OCI-LY7 (cell line): ENCODE measurements around the gene RCOR1. TPM values are rescaled to one million over a fixed set of nuclear protein-coding genes. Genes with fewer than 3 reads are reported as not detected.

Experiments
- BruUV-seq: library from RNA; stranded (reverse); fragments of 400-500 nt; replicated peaks from 2 replicates; lab custom pipeline; 2021; lab: Mats Ljungman, UMichigan
- CTCF ChIA-PET: fragments of 300-600 bp; sonication (Branson Sonifier 250); formaldehyde crosslinking; loops from one replicate; lab custom pipeline; 2022; ENCODE audit warnings: antibody characterized with exemption; ENCODE audit not compliant: unreplicated experiment; lab: Charles Lee
- POLR2A ChIA-PET: fragments of 300-600 bp; sonication (Branson Sonifier 250); formaldehyde crosslinking; loops from one replicate; lab custom pipeline; 2022; ENCODE audit warnings: antibody characterized with exemption; lab: Charles Lee
- DNase-seq: peaks from one replicate; pipeline ENCODE4 v3.0.0-alpha.2; 2015; ENCODE audit warnings: low spot score
- H2AFZ ChIP-seq: fragments of 200-600 bp; sonication (generic), shearing (Covaris generic); 2 replicates; pipeline ENCODE4 v1.6.1; 2014; ENCODE audit warnings: mild to moderate bottlenecking, antibody characterized with exemption, low read length, moderate library complexity
- H3K27ac ChIP-seq: fragments of 200-600 bp; sonication (generic); 2 replicates; pipeline ENCODE4 v1.5.1; 2014; ENCODE audit warnings: mixed run types, low read depth, mild to moderate bottlenecking, moderate library complexity, low read length, inconsistent platforms; ENCODE audit not compliant: poor library complexity, severe bottlenecking
- H3K36me3 ChIP-seq: fragments of 200-600 bp; sonication (generic); 2 replicates; pipeline ENCODE4 v1.6.1; 2014; ENCODE audit warnings: mild to moderate bottlenecking, antibody characterized with exemption, low read length, moderate library complexity, mixed read lengths; ENCODE audit not compliant: insufficient read depth
- H3K4me1 ChIP-seq: fragments of 200-600 bp; sonication (generic); 2 replicates; pipeline ENCODE4 v1.5.1; 2014; ENCODE audit warnings: mild to moderate bottlenecking, low read length; ENCODE audit not compliant: insufficient read depth, poor library complexity, severe bottlenecking
- H3K4me2 ChIP-seq: fragments of 200-600 bp; sonication (generic); 2 replicates; pipeline ENCODE4 v1.6.1; 2014; ENCODE audit warnings: mild to moderate bottlenecking, low read length
- H3K4me3 ChIP-seq: fragments of 200-600 bp; sonication (generic); 2 replicates; pipeline ENCODE4 v1.5.1; 2014; ENCODE audit warnings: mild to moderate bottlenecking, low read depth, low read length; ENCODE audit not compliant: poor library complexity, severe bottlenecking
- H3K79me2 ChIP-seq: fragments of 200-600 bp; sonication (generic); 2 replicates; pipeline ENCODE4 v1.6.1; 2016; ENCODE audit warnings: low read depth, mild to moderate bottlenecking, low read length, moderate library complexity, mixed read lengths; ENCODE audit not compliant: insufficient read depth
- H3K9me2 ChIP-seq: fragments of 200-600 bp; sonication (generic); 2 replicates; pipeline ENCODE4 v1.6.1; 2016; ENCODE audit warnings: mild to moderate bottlenecking, low read length, mixed read lengths; ENCODE audit not compliant: insufficient read depth
- H3K9me3 ChIP-seq: fragments of 200-600 bp; sonication (generic); 2 replicates; pipeline ENCODE4 v1.6.1; 2014; ENCODE audit warnings: mild to moderate bottlenecking, mixed run types, low read length, mixed read lengths
- H4K20me1 ChIP-seq: fragments of 200-600 bp; sonication (generic); 2 replicates; pipeline ENCODE4 v1.6.1; 2014; ENCODE audit warnings: mild to moderate bottlenecking, antibody characterized with exemption, low read length, moderate library complexity, mixed read lengths; ENCODE audit not compliant: insufficient read depth
- EZH2phosphoT487 ChIP-seq: fragments of 200-600 bp; sonication (generic); IDR thresholded peaks from 2 replicates; pipeline ENCODE4 v1.6.1; 2018; ENCODE audit warnings: low read depth, borderline replicate concordance, mild to moderate bottlenecking, mixed run types, antibody characterized with exemption, low read length, moderate library complexity, mixed read lengths
- intact Hi-C: fragments of 100-400 bp; cut with micrococcal nuclease; formaldehyde crosslinking; loops from one replicate; pipeline ENCODE4 v1.10.0; 2022; ENCODE audit not compliant: unreplicated experiment
- total RNA-seq, 2 experiments: library from RNA; depleted of rRNA in 1 of 2; stranded (reverse); fragments of >200 nt in 1 of 2; shearing (Covaris generic) in 1 of 2; gene quantifications; 2 replicates each; pipeline ENCODE4 v1.2.3, GENCODE V29; 2014 to 2022
- TF ChIP-seq, protein P1 (sequence below): fragments of 200-600 bp; sonication (generic); conservative IDR thresholded peaks from 2 replicates; pipeline ENCODE4 v1.5.1; 2014; ENCODE audit warnings: mild to moderate bottlenecking, antibody characterized with exemption, low read length, moderate library complexity, mixed read lengths

RCOR1 gene
- total RNA-seq, 2 experiments from 2014 or later = 12.1 to 30.2 TPM

DNA sequence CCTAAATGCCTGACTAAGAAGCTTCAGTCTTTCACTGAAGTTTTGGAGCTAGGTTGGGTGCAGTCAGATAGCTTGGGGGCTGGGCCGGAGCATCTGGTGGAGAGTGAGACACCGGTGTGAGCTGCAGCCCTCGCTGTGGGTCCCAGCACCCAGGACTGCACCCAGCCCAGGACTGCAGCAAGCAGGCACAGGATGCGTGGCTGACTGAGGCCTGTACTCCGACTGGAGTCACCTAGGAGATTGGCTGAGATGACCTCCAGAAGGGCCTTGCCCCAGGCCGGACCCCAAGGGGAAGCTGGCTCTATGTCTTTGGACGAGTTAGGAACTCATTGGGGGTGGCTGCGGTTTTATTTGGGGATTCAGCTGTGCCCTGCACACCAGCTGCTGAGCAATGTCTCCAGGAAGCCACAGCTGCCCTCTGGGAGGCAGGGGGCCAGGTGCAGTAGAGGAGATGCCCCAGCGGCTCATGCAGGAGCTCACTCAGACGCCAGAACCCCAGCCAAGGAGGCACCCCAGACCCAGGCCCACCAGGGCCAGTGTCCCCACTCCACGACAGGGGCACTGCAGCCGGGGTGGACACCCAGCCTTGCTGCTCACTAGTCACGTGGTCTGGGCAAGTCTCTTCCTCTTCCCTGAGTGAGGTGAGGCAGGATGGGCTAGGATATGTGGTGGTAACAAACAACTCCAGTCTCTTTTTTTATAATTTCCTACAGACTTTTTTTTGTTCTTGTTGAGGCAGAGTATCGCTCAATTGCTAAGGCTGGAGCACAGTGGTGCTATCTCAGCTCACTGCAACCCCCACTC is 31.8 kb upstream of the RCOR1 start:
- H3K79me2 ChIP-seq = no peaks in the 10 kb centered on the region
- no peak for TF ChIP-seq EZH2phosphoT487
- TF ChIP-seq, protein P1, sequence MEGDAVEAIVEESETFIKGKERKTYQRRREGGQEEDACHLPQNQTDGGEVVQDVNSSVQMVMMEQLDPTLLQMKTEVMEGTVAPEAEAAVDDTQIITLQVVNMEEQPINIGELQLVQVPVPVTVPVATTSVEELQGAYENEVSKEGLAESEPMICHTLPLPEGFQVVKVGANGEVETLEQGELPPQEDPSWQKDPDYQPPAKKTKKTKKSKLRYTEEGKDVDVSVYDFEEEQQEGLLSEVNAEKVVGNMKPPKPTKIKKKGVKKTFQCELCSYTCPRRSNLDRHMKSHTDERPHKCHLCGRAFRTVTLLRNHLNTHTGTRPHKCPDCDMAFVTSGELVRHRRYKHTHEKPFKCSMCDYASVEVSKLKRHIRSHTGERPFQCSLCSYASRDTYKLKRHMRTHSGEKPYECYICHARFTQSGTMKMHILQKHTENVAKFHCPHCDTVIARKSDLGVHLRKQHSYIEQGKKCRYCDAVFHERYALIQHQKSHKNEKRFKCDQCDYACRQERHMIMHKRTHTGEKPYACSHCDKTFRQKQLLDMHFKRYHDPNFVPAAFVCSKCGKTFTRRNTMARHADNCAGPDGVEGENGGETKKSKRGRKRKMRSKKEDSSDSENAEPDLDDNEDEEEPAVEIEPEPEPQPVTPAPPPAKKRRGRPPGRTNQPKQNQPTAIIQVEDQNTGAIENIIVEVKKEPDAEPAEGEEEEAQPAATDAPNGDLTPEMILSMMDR = no peak
- ChIA-PET POLR2A (interaction anchor here (0.5 to 1.9 kb wide), 8 partner anchors 11 to 136 kb away, joined by 3 to 10 read pairs (median 3); no protein-coding TSS in a partner anchor), CTCF (interaction anchor here (0.9 kb wide), 1 partner anchor 36 kb away, joined by 3 read pairs; no protein-coding TSS in a partner anchor)
- no peaks in the 10 kb centered on the region for H3K36me3 ChIP-seq
- H3K9me2 ChIP-seq = no peaks in the 10 kb centered on the region
- BruUV-seq = no TSS peak
- intact Hi-C loops = loop anchor here (2.0 kb wide), 1 partner anchor 36 kb away; no protein-coding TSS in a partner anchor
- H3K4me3 ChIP-seq = peak overlapping the region; percentile 2
- H3K4me2 ChIP-seq = peak overlapping the region; percentile 44
- no peaks in the 10 kb centered on the region for H4K20me1 ChIP-seq
- peak; percentile 73 for DNase-seq
- 0 out of 2 replicates have a peak, but pooled peaks cover 4% of the 10 kb centered on the region for H3K9me3 ChIP-seq
- peak overlapping the region; percentile 94 for H2AFZ ChIP-seq
- H3K27ac ChIP-seq = peak overlapping the region; percentile 32
- H3K4me1 ChIP-seq = peaks cover 19% of the 10 kb centered on the region

DNA sequence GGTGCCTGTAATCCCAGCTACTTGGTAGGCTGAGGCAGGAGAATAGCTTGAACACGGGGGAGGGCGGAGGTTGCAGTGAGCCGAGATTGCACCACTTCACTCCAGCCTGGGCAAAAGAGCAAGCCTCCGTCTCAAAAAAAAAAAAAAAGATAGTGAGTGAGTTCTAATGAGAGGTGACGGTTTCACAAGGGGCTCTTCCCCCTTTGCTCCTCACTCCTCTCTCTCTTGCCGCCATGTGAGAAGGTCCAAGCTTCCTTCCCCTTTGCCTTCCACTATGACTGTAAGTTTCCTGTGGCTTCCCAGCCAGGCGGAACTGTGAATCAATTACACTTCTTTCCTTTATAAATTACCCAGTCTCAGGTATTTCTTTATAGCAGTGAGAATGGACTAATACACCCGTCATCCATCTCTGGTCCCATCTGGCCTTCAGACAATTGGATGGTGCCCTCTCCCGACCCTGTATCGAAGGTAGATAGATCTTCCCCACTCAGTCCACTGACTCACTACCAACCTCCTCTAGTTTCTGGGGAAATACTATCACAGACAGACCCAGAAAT is 27.0 kb upstream of the RCOR1 start:
- peak overlapping the region; percentile 54 for H3K4me2 ChIP-seq
- H3K9me3 ChIP-seq = 0 out of 2 replicates have a peak, but pooled peaks cover 4% of the 10 kb centered on the region
- H3K4me3 ChIP-seq = no peak overlapping the region
- no peak overlapping the region for H3K27ac ChIP-seq
- H3K4me1 ChIP-seq = peaks cover 33% of the 10 kb centered on the region
- TF ChIP-seq EZH2phosphoT487 = no peak
- TF ChIP-seq, protein P1 = no peak
- H3K79me2 ChIP-seq = no peaks in the 10 kb centered on the region
- POLR2A ChIA-PET = interaction anchor here (0.7 kb wide), 1 partner anchor 45 kb away, joined by 3 read pairs; no protein-coding TSS in a partner anchor
- intact Hi-C loops = no loop called here
- no peaks in the 10 kb centered on the region for H3K9me2 ChIP-seq
- peak overlapping the region; percentile 49 for H2AFZ ChIP-seq
- BruUV-seq = no TSS peak
- peak; percentile 31 for DNase-seq
- H3K36me3 ChIP-seq = no peaks in the 10 kb centered on the region
- CTCF ChIA-PET = no interaction called here
- H4K20me1 ChIP-seq = no peaks in the 10 kb centered on the region
